Adrenal gland (tissue), 5 donors: ENCODE results near the gene MICAL3.

Source experiments
- CTCF ChIP-seq, 6 experiments: fragments of 450-650 bp in 4 of 6; fragments of 200-600 bp in 2 of 6; sonication (generic) in 1 of 6; IDR thresholded peaks; 1 replicate in 5 of 6; 2 replicates in 1 of 6; pipeline versions ENCODE4 v1.5.1 to v1.8.0; 2016 to 2021; ENCODE audit warnings: antibody characterized with exemption in 6 of 6, mild to moderate bottlenecking in 2 of 6, moderate library complexity in 1 of 6
- POLR2A ChIP-seq, 2 donors: fragments of 450-650 bp; IDR thresholded peaks; one replicate each; pipeline ENCODE4 v1.6.1; 2017; ENCODE audit warnings: antibody characterized with exemption in 2 of 2, mild to moderate bottlenecking in 2 of 2, moderate library complexity in 1 of 2
- donor health status: DM: no; HTN: no; CAD: no.

DNA sequence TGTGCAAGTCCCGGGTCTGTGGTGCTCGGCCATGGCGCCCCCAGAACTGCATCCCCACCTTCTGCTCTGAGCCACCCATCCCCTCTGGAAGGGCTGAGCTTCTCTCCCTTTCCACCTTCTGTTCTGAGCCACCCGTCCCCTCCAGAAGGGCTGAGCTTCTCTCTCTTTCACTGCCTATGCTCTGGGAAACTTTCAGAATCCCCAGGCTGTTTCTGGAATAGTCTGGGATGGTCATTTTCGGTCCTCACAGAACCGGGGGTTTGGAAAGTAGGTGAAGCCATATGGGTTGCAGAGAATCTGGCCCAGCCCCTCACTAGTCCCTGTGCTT lies 246.7 kb downstream of the MICAL3 start:
- TF ChIP-seq POLR2A (IDR thresholded peaks at IDR 0.05) (no peak), CTCF (IDR thresholded peaks at IDR 0.05) (no peak)
